Measurements from ENCODE around the gene CLEC4M.
"Not testable (repeated sequence)": the region's sequence is repeated elsewhere in the genome, so short reads cannot be mapped to it uniquely, and the experiment has no call there.

The CLEC4M gene

DNA sequence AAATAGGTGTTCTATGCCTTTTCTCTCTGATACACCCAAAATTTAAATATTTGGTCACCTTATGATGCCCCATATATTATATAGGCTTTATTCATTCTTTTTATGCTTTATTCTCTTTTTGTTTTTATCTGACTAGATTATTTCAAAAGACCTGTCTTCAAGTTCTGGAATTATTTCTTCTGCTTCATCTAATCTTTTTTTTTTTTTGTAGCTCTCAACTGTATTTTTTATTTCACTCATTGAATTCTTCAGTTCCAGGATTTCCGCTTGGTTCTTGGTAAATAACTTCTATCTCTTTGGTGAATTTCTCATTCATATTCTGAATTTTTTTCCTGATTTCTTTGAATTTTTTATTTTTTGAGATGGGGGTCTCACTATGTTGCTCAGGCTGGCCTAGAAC is 3.9 kb upstream of the CLEC4M start:
- no peaks in the 10 kb centered on the region for H4K20me1 ChIP-seq (ENCODE audit: low read depth, low read length)
- TF ChIP-seq, protein P1, sequence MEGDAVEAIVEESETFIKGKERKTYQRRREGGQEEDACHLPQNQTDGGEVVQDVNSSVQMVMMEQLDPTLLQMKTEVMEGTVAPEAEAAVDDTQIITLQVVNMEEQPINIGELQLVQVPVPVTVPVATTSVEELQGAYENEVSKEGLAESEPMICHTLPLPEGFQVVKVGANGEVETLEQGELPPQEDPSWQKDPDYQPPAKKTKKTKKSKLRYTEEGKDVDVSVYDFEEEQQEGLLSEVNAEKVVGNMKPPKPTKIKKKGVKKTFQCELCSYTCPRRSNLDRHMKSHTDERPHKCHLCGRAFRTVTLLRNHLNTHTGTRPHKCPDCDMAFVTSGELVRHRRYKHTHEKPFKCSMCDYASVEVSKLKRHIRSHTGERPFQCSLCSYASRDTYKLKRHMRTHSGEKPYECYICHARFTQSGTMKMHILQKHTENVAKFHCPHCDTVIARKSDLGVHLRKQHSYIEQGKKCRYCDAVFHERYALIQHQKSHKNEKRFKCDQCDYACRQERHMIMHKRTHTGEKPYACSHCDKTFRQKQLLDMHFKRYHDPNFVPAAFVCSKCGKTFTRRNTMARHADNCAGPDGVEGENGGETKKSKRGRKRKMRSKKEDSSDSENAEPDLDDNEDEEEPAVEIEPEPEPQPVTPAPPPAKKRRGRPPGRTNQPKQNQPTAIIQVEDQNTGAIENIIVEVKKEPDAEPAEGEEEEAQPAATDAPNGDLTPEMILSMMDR (IDR thresholded peaks at IDR 0.05; ENCODE audit: insufficient read depth, low read length, poor library complexity, severe bottlenecking), result no peak
- no peak for TF ChIP-seq EZH2phosphoT487 (conservative IDR thresholded peaks at IDR 0.05; ENCODE audit: low read length)
- H3F3A ChIP-seq (ENCODE audit: insufficient read depth), result no peaks in the 10 kb centered on the region
- H3K4me3 ChIP-seq (ENCODE audit: insufficient read depth, low read length, poor library complexity, severe bottlenecking), result no peak overlapping the region
- no peaks in the 10 kb centered on the region for H3K79me2 ChIP-seq (ENCODE audit: insufficient read depth, low read length)
- H3K27ac ChIP-seq (ENCODE audit: low read depth, low read length), result no peak overlapping the region
- H3K36me3 ChIP-seq (ENCODE audit: low read length), result no peaks in the 10 kb centered on the region
- no peak overlapping the region for H2AFZ ChIP-seq (ENCODE audit: low read depth, low read length, severe bottlenecking)
- H3K9me3 ChIP-seq (ENCODE audit: insufficient read depth, low read length), result peaks cover 29% of the 10 kb centered on the region; the same call in 1 of the 2 replicates
- no peaks in the 10 kb centered on the region for H3K9me2 ChIP-seq (replicated peaks; ENCODE audit: insufficient read depth, low read length)
- no peak overlapping the region for H3K4me2 ChIP-seq (ENCODE audit: low read depth, low read length, poor library complexity, severe bottlenecking)
- H3K9ac ChIP-seq (ENCODE audit: low read length), result no peak overlapping the region
- no peaks in the 10 kb centered on the region for H3K27me3 ChIP-seq (ENCODE audit: low read length)

DNA sequence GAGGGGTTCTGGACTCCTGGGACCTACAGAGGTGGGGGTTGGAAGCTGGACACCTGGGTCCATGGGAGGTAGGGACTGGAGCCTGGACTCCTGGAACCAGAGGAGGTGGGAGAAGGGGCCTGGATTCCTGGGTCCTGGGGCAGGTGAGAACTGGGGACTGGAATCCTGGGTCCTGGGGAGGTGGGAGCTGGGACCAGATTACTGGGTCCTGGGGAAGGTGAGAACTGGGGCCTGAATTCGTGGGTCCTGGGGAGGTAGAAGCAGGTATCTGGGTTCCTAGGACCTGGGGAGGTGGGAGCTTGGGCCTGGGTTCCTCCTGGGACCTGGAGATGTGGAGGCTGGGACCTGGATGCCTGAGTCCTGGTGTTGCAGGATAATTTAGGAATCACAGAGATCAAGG is 653 bp downstream of the CLEC4M start:
- TF ChIP-seq, protein P1 (IDR thresholded peaks at IDR 0.05; ENCODE audit: insufficient read depth, low read length, poor library complexity, severe bottlenecking), result no peak
- TF ChIP-seq EZH2phosphoT487 (conservative IDR thresholded peaks at IDR 0.05; ENCODE audit: low read length), result no peak

DNA sequence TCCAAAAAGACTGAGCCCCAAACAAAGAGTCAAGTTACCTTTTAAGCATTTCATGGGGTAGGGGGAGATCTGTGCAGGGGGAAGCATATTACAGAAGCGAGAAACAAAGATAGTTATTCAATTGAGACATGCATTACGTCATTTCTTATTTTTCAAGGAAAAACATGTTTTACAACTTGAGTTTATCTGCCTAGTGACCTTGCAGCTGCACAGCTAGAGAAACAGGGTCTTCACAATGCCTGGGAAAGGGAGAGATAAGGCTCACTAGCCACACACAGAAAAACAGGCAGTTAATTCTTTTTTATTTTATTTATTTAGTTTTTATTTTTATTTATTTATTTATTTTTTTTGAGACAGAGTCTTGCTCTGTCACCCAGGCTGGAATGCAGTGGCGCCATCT is 1.1 kb downstream of the CLEC4M start:
- H3K27me3 ChIP-seq (ENCODE audit: low read length); H4K20me1 ChIP-seq (ENCODE audit: low read depth, low read length); H3K79me2 ChIP-seq (ENCODE audit: insufficient read depth, low read length); H3K9me3 ChIP-seq (ENCODE audit: insufficient read depth, low read length); H3K9me2 ChIP-seq (replicated peaks; ENCODE audit: insufficient read depth, low read length); H3K4me2 ChIP-seq (ENCODE audit: low read depth, low read length, poor library complexity, severe bottlenecking); H3K36me3 ChIP-seq (ENCODE audit: low read length); H3K27ac ChIP-seq (ENCODE audit: low read depth, low read length); H3F3A ChIP-seq (ENCODE audit: insufficient read depth); H3K4me3 ChIP-seq (ENCODE audit: insufficient read depth, low read length, poor library complexity, severe bottlenecking); H2AFZ ChIP-seq (ENCODE audit: low read depth, low read length, severe bottlenecking); H3K9ac ChIP-seq (ENCODE audit: low read length): not testable (repeated sequence)

More for the DNA sequence above, 653 bp downstream of the CLEC4M start:
- no peak overlapping the region for H2AFZ ChIP-seq (ENCODE audit: low read depth, low read length, severe bottlenecking)
- no peaks in the 10 kb centered on the region for H3F3A ChIP-seq (ENCODE audit: insufficient read depth)
- no peak overlapping the region for H3K4me3 ChIP-seq (ENCODE audit: insufficient read depth, low read length, poor library complexity, severe bottlenecking)
- no peak overlapping the region for H3K9ac ChIP-seq (ENCODE audit: low read length)
- no peak overlapping the region for H3K27ac ChIP-seq (ENCODE audit: low read depth, low read length)
- no peaks in the 10 kb centered on the region for H3K79me2 ChIP-seq (ENCODE audit: insufficient read depth, low read length)
- no peak overlapping the region for H3K4me2 ChIP-seq (ENCODE audit: low read depth, low read length, poor library complexity, severe bottlenecking)
- no peaks in the 10 kb centered on the region for H4K20me1 ChIP-seq (ENCODE audit: low read depth, low read length)
- peaks cover 10% of the 10 kb centered on the region; the same call in 1 of the 2 replicates for H3K9me3 ChIP-seq (ENCODE audit: insufficient read depth, low read length)
- H3K27me3 ChIP-seq (ENCODE audit: low read length), result no peaks in the 10 kb centered on the region
- H3K36me3 ChIP-seq (ENCODE audit: low read length), result no peaks in the 10 kb centered on the region
- no peaks in the 10 kb centered on the region for H3K9me2 ChIP-seq (replicated peaks; ENCODE audit: insufficient read depth, low read length)

GRCh38 chr19:7765043-7765442 is 2.0 kb downstream of the CLEC4M start:
- not testable (repeated sequence) for H3K9me3 ChIP-seq (ENCODE audit: insufficient read depth, low read length); H3K36me3 ChIP-seq (ENCODE audit: low read length); H3K9ac ChIP-seq (ENCODE audit: low read length); H3K4me3 ChIP-seq (ENCODE audit: insufficient read depth, low read length, poor library complexity, severe bottlenecking); H3K27ac ChIP-seq (ENCODE audit: low read depth, low read length); H3F3A ChIP-seq (ENCODE audit: insufficient read depth); H3K79me2 ChIP-seq (ENCODE audit: insufficient read depth, low read length); H2AFZ ChIP-seq (ENCODE audit: low read depth, low read length, severe bottlenecking); H3K9me2 ChIP-seq (replicated peaks; ENCODE audit: insufficient read depth, low read length); H3K4me2 ChIP-seq (ENCODE audit: low read depth, low read length, poor library complexity, severe bottlenecking); H3K27me3 ChIP-seq (ENCODE audit: low read length); H4K20me1 ChIP-seq (ENCODE audit: low read depth, low read length)

All from SU-DHL-6 (cell line).